GM03348 (cell line): Measurements from ENCODE around the gene EXO1.
A peak's percentile ranks its signal among the peaks of the same experiment; 100 is the strongest.
"Not testable (repeated sequence)": the region's sequence is repeated elsewhere in the genome, so short reads cannot be mapped to it uniquely, and the experiment has no call there.

ENCODE experiments used
- DNase-seq: peaks from one replicate; pipeline ENCODE4 v3.0.0; 2012; ENCODE audit warnings: low spot score

Gene EXO1

DNA sequence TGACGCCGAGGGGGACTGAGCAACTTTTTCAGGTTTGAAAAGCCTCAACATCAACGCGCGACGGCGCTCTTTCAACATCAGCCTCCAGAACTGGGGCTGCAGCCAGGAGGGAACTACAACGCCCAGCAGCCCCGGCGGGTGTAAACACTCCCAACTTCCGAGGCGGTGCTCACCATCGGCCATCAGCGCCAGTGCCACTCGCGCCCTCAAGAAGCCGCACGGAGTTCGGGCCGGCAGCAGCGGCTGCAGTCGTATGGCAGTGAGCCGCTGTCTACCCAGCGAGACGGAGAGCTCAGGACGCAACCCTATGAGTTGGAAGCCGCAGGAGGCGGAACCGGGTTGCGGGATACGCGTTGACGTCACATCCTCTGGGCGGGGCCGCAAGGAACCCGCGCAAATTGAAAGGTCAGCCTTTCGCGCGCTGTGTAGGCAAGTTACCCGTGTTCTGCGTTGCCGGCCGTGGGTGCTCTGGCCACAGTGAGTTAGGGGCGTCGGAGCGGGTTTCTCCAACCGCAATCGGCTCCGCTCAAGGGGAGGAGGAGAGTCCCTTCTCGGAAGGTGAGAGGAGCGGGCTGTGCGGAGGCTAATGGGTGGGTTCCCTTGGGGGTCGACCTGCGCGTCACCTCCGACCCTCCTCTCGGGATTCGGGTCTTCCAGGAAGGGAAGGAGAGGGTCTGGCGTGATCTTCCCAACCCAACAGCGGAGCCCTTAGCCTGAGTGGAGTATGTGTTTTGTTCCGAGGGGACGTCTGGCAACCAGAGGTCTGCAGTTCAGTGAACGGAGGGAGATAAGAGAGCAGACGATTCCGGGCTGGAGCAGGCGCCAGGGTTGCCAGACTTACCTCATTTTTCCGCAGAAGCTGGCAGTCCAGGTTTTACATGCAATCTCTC lies at the start of gene EXO1:
Gene EXO1 (plus strand): TSS at position 409 of the 890 bp plus-strand sequence. CDS start 2,222 bp downstream, outside the sequence.
- peak; percentile 94 for DNase-seq

DNA sequence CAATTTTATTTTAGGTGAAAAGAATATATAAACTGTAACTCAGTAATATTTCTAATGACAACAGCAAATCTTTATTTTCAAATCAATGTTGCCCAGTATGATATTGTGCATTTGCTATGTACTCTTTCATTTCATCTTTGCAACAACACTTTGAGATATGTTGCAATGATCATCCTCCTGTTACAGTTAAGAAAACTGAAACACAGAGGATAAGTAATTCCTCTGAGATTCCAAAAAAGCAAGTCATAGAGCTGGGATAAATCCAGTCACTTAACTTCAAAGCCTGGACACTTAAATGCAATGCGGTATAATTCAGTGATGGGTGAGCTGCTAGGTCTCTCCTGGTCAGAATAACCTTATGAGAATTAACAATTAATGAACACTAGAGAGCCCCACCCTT lies 48.6 kb upstream of the EXO1 start:
- DNase-seq: no peak

DNA sequence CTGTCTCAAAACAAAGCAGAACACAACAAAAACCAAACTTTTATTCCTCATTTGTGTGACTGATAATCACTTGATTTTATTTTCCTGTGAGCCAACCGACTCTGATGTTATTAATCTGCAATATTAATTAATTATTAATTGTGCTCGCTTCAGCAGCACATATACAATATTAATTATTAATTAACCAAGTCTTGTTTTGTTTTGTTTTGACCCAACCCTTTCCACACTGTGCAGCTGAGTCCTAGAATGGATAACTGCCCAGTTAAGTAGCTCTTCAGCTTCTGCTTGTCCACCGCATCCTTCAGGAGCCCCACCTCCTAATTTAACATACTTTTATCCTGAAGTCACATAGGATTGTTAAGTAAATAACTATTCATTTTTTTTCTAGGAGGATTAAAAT lies 47.4 kb upstream of the EXO1 start:
- DNase-seq: no peak

- no peak for DNase-seq
These were observed 45.1 kb upstream of the EXO1 start for GRCh38 chr1:241802863-241803262.

DNA sequence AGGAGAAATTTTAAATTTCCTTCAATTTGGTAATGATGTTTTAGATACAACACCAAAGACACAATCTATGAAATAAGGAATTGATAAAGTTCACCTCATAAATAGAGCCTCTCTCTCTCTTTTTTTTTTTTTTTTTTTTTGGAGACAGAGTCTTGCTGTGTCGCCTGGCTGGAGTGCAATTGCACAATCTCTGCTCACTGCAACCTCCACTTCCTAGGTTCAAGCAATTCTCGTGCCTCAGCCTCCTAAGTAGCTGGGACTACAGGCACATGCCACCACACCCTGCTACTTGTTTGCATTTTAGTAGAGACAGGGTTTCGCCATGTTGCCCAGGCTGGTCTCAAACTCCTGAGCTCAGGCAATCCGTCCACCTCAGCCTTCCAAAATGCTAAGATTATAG lies 43.3 kb upstream of the EXO1 start:
- DNase-seq: not testable (repeated sequence)

- no peak for DNase-seq
These were observed 39.7 kb upstream of the EXO1 start for GRCh38 chr1:241808265-241808664.

- DNase-seq: no peak
These were observed 37.1 kb upstream of the EXO1 start for GRCh38 chr1:241810769-241811405.

DNA sequence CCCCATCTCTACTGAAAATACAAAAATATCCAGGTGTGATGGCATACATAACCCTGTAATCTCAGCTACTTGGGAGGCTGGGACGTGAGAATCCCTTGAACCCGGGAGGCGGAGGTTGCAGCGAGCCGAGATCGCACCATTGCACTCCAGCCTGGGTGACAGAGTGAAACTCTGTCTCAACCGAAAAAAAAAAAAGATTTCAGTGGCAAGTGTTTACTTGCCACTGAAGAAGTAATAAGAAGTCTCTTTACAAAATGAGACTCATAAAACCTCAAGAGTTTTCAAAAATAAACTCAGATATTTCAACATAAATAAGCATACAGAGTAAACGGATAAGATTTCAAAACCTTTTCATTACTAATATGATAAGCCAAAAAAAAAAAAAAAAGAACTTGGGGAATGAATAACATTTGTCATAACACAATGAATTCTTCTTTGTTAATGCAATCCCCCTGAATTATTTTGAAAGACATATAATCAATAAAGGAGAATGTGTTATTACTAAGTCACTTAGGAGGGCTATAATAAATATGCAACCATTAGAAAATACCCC lies 34.2 kb upstream of the EXO1 start:
- DNase-seq: no peak

- DNase-seq: no peak
These were observed 32.0 kb upstream of the EXO1 start for GRCh38 chr1:241816008-241816407.

DNA sequence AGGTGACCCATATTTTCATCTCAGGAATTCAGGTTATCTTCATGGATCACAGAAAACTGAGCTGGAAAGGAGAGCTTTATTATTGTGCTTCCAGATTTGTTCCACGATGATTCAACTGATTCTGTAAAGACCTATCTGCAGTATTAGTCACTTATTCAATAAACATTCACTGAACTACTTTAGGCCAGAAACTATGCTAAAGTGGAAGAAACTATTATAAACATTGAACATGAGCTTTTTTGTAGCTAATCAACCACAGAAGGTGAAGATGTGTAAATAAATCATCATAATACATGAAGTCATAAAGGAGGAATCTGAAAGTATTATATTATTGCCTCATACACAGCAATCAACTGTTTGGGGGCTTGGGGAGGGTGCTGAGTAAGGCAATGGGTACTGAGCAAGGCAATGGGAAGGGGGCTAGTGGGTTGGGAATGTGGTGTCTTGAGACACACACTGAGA lies 30.6 kb upstream of the EXO1 start:
- peak; percentile 15 for DNase-seq

DNA sequence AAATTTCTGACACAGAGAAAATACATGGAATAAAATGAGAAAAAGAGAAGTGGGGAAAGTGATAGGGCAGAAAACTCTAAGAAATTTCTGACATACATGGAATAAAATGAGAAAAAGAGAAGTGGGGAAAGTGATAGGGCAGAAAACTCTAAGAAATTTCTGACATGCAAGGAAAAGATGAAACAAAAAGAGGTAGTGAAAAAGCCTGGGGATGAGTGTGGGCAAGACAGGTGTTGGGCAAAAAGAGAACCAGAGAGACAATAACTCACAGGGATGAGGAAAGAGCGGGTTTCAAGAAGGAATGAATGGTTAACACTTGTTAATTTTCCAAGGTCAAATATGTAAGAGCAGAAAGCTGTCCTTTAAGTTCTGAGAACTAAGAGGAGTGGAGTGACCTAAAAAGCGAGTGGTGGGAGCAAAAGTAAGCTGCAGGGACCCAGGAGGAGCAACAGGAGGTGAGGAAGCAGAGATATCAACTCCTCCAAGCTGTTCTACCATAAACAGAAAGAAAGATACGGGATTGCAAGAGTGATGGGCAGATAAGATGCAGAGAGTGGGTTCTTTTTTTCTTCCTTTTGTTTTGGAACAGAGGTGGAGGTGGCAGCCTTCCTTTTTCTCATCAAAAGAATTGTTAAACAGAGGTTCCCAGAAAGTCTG lies 29.9 kb upstream of the EXO1 start:
- no peak for DNase-seq

GRCh38 chr1:241819340-241819866 lies 28.6 kb upstream of the EXO1 start:
- no peak for DNase-seq

- no peak for DNase-seq
These were observed 26.6 kb upstream of the EXO1 start for GRCh38 chr1:241821363-241821762.

DNA sequence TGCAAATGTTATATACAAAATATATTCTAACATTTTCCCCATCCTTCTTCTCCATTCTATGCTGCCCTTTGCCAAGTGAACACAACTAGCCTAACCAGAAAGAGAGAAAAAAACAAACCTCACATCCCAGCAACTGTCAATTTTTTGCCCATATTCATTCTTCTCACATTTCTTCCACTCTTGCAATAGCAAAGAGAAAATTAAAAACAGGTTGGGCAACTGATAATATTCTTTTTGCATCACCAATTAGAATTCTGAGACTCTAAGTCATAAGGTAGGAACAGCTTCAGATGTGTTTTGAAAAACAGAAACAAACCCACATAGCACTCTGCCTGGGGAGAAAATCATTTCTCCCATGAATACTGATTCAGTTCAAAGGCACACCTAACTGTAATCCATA lies 25.2 kb upstream of the EXO1 start:
- DNase-seq: no peak

DNA sequence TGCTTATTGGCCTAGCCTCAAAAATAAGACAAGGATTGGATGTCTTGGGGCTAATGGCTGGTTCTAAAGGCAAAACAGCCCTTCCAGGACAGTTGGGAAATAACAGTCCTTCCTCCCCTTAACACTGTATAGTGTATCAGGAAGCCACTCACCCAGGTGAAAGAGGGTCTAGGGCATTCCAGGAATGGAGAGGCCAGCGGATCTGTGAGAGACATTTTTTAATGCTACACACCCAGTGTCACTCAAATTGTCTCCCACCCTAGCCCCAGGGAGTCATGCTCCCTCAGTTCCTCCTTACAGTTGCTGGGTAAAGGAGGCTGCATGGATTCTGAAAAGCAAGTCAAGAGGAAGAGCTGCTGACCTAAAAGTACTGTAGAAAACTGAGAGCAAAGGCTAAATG lies 24.1 kb upstream of the EXO1 start:
- DNase-seq: no peak

- no peak for DNase-seq
These were observed 22.4 kb upstream of the EXO1 start for GRCh38 chr1:241825581-241825980.

- not testable (repeated sequence) for DNase-seq
These were observed 21.4 kb upstream of the EXO1 start for GRCh38 chr1:241826613-241827012.

DNA sequence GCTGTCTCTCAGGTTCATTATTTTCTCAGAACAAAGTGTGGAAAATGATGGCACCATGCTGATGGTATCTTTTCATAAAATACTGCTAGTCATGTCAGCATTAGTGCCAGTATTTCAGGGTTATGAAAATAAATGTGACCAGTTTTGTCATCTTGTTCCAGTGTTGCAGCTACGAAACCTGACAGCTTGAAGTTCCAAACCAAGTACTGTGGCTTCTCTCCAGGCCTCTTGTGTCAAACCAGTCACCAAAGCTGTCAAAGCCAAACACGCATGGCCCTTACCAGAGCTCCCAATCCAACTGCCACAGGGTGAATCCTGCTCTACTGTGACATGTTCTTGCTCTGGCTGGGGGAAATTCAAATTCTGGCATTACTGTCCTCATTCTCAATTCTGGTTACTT lies 20.7 kb upstream of the EXO1 start:
- no peak for DNase-seq

- peak; percentile 53 for DNase-seq
These were observed 19.5 kb upstream of the EXO1 start for GRCh38 chr1:241828463-241829021.

GRCh38 chr1:241829468-241829867 lies 18.5 kb upstream of the EXO1 start:
- no peak for DNase-seq

- DNase-seq: peak; percentile 60
These were observed 13.1 kb upstream of the EXO1 start for GRCh38 chr1:241834733-241835377.
